ENCODE results near the gene COL9A3.

COL9A3 gene

DNA sequence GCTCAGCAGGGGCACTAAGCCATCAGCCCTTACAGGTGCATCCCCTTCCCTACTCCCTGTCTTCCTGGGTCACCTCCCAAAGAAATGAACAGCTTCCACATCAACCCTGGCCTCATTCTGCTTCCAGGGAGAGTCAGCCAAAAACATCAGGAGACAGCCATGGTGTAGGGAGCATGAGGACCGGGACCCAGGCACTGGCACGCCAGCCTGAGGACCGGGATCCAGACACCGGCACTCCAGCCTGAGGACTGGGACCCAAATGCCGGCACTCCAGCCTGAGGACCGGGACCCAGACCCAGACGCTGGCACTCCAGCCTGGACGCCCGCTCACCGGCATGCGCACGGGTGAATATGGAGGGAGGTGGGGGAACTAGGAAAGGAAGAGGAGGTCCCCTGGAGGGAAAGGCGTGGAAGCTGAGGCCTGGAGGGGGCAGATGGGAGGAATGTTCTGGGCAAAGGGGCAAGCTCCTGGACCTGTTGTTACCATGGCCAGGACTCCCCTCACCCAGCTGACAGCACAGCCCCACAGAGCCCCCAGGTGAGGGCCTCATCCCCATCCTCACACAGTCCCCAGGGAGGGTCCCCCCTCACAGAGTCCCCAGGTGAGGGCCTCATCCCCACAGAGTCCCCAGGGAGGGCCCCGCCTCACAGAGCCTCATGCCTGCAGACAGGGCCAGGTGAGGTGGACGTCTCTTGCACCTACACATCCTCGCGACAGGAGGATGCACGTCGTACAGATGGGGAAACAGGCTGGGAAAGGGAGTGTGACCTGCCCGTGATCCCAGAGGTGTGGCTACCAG lies 46.5 kb upstream of the COL9A3 start:
- Histone ChIP-seq H3K4me1 (ENCODE audit: insufficient read depth, poor library complexity, severe bottlenecking) (peaks cover 34% of the 10 kb centered on the region), H3K27me3 (ENCODE audit: insufficient read depth, poor library complexity, severe bottlenecking) (peaks cover 5% of the 10 kb centered on the region), H3K27ac (ENCODE audit: poor library complexity, severe bottlenecking) (no peak overlapping the region), H3K9me3 (ENCODE audit: severe bottlenecking) (no peaks in the 10 kb centered on the region), H3K4me3 (ENCODE audit: severe bottlenecking) (no peak overlapping the region), H3K36me3 (ENCODE audit: low read depth) (no peaks in the 10 kb centered on the region)
- no peak for DNase-seq (ENCODE audit: low spot score)
- no peak for ATAC-seq (ENCODE audit: low read depth)
- TF ChIP-seq, protein P1, sequence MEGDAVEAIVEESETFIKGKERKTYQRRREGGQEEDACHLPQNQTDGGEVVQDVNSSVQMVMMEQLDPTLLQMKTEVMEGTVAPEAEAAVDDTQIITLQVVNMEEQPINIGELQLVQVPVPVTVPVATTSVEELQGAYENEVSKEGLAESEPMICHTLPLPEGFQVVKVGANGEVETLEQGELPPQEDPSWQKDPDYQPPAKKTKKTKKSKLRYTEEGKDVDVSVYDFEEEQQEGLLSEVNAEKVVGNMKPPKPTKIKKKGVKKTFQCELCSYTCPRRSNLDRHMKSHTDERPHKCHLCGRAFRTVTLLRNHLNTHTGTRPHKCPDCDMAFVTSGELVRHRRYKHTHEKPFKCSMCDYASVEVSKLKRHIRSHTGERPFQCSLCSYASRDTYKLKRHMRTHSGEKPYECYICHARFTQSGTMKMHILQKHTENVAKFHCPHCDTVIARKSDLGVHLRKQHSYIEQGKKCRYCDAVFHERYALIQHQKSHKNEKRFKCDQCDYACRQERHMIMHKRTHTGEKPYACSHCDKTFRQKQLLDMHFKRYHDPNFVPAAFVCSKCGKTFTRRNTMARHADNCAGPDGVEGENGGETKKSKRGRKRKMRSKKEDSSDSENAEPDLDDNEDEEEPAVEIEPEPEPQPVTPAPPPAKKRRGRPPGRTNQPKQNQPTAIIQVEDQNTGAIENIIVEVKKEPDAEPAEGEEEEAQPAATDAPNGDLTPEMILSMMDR (IDR thresholded peaks at IDR 0.05; ENCODE audit: poor library complexity, severe bottlenecking), result no peak

DNA sequence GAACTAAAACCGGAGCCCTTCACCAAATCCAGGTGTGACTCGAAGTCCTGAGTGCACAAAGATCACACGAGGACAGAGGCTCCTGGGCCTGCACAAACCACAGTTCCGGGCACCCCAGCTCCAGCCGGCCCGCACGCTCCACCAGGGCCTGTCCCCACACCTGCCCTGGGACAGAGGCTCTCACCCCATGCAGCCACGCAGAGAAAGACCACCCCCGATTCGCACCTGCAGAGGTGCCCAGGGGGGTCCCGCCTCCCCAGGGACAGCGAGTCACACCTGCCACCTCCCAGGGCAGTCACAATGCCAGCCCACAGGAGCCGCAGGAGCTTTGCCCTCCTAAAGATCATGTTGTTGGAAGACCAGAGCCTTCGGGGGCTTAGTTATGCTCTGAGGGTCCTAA lies 45.9 kb upstream of the COL9A3 start:
- ATAC-seq (ENCODE audit: low read depth), result no peak

DNA sequence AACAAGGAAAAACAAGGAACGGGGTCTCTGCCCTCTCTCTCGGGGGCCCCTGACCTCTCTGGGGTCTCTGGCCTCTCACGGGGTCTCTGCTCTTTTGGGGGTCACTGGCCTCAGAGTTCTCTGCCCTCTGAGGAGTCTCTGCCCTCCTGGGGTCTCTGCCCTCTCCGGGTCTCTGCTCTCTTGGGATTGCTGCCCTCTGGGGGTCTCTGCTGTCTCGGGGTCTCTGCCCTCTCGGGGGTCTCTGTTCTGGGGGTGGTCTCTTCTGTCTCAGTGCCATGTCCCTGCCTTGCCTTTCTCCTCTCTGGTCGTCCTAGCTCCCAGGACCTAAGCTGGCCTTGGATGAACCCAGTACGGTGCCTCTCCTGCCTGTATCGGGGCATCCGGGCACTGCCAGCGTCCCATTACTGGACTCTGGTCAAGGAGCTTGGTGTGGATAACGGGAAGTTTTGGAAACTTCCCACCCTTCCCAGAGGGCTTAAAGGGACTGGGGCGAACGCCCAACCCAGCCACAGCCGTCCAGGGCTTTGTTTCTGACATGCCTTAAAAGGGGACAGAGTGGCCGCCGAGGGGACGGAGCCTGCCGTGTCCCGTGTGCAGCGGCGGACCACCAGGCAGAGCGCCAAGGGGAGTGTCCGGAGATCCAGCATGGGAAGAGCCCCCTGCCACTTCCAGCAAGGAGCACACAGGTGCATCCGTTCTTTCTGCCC lies 45.3 kb upstream of the COL9A3 start:
- H3K4me1 ChIP-seq (ENCODE audit: insufficient read depth, poor library complexity, severe bottlenecking), result peaks cover 39% of the 10 kb centered on the region
- H3K36me3 ChIP-seq (ENCODE audit: low read depth), result no peaks in the 10 kb centered on the region
- DNase-seq (ENCODE audit: low spot score), result no peak
- no peak for ATAC-seq (ENCODE audit: low read depth)
- no peak overlapping the region for H3K4me3 ChIP-seq (ENCODE audit: severe bottlenecking)
- H3K9me3 ChIP-seq (ENCODE audit: severe bottlenecking), result no peaks in the 10 kb centered on the region
- TF ChIP-seq, protein P1 (IDR thresholded peaks at IDR 0.05; ENCODE audit: poor library complexity, severe bottlenecking), result no peak
- H3K27me3 ChIP-seq (ENCODE audit: insufficient read depth, poor library complexity, severe bottlenecking), result peaks cover 5% of the 10 kb centered on the region
- no peak overlapping the region for H3K27ac ChIP-seq (ENCODE audit: poor library complexity, severe bottlenecking)

More for the DNA sequence above, 45.9 kb upstream of the COL9A3 start:
- Histone ChIP-seq H3K4me3 (ENCODE audit: severe bottlenecking) (no peak overlapping the region), H3K4me1 (ENCODE audit: insufficient read depth, poor library complexity, severe bottlenecking) (peaks cover 34% of the 10 kb centered on the region), H3K27me3 (ENCODE audit: insufficient read depth, poor library complexity, severe bottlenecking) (peaks cover 5% of the 10 kb centered on the region), H3K36me3 (ENCODE audit: low read depth) (no peaks in the 10 kb centered on the region), H3K9me3 (ENCODE audit: severe bottlenecking) (no peaks in the 10 kb centered on the region), H3K27ac (ENCODE audit: poor library complexity, severe bottlenecking) (no peak overlapping the region)
- DNase-seq (ENCODE audit: low spot score), result no peak
- TF ChIP-seq, protein P1 (IDR thresholded peaks at IDR 0.05; ENCODE audit: poor library complexity, severe bottlenecking), result no peak

DNA sequence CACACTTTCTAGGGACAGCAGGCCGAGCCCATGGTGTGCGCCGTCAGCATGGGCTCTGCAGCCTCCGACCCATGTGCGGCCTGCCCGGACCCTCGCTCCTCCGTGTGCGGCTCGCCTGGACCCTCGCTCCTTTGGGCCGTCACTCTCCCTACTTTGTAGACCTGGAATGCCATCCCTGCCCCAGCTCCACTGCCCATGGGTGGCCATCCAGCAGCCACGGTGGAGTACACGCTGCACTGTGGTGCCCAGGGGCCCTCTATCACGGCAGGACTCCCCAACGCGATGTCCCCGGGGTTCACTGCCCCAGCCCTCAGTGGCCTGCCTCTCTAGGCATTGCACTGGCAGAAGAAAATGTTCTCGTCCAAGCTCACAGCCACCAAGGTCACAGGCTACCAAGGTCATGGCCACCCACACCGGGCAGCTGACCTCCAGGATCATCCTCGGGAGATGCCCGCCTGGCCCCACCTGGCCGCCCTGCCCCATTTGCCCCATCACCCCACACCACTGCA lies 44.7 kb upstream of the COL9A3 start:
- no peaks in the 10 kb centered on the region for H3K27me3 ChIP-seq (ENCODE audit: insufficient read depth, poor library complexity, severe bottlenecking)
- ATAC-seq (ENCODE audit: low read depth), result no peak
- H3K9me3 ChIP-seq (ENCODE audit: severe bottlenecking), result no peaks in the 10 kb centered on the region
- H3K4me3 ChIP-seq (ENCODE audit: severe bottlenecking), result no peak overlapping the region
- H3K4me1 ChIP-seq (ENCODE audit: insufficient read depth, poor library complexity, severe bottlenecking), result peaks cover 34% of the 10 kb centered on the region
- DNase-seq (ENCODE audit: low spot score), result no peak
- H3K27ac ChIP-seq (ENCODE audit: poor library complexity, severe bottlenecking), result peak overlapping the region; percentile 40
- H3K36me3 ChIP-seq (ENCODE audit: low read depth), result no peaks in the 10 kb centered on the region
- TF ChIP-seq, protein P1 (IDR thresholded peaks at IDR 0.05; ENCODE audit: poor library complexity, severe bottlenecking), result no peak

All from RWPE2 (cell line).